Activated gamma-delta T cell treated with anti-CD3 and anti-CD28 coated beads, Interleukin-2, amount 50 U/mL, for 16 hours (primary cell): ENCODE results near the gene ACKR3.

Experiments
- DNase-seq: peaks from one replicate; pipeline ENCODE4 v3.0.0-alpha.2; 2020; ENCODE audit warnings: low read depth

The ACKR3 gene

GRCh38 chr2:236612737-236613136 lies 43.1 kb downstream of the ACKR3 start:
- no peak for DNase-seq

- no peak for DNase-seq
Observed at GRCh38 chr2:236613612-236614011, 44.0 kb downstream of the ACKR3 start.

GRCh38 chr2:236614551-236614950 lies 44.9 kb downstream of the ACKR3 start:
- DNase-seq: no peak

GRCh38 chr2:236616031-236616430 lies 46.4 kb downstream of the ACKR3 start:
- DNase-seq: no peak

- no peak for DNase-seq
Observed at GRCh38 chr2:236616624-236617023, 47.0 kb downstream of the ACKR3 start.

- no peak for DNase-seq
Observed at GRCh38 chr2:236617221-236617737, 47.7 kb downstream of the ACKR3 start.

- no peak for DNase-seq
Observed at GRCh38 chr2:236617796-236618195, 48.2 kb downstream of the ACKR3 start.

GRCh38 chr2:236618370-236618769 lies 48.7 kb downstream of the ACKR3 start:
- DNase-seq: no peak

GRCh38 chr2:236619910-236620612 lies 50.4 kb downstream of the ACKR3 start:
- DNase-seq: no peak

- DNase-seq: no peak
Observed at GRCh38 chr2:236621786-236622185, 52.2 kb downstream of the ACKR3 start.

GRCh38 chr2:236622201-236622600 lies 52.6 kb downstream of the ACKR3 start:
- no peak for DNase-seq

- no peak for DNase-seq
Observed at GRCh38 chr2:236622660-236623059, 53.0 kb downstream of the ACKR3 start.

GRCh38 chr2:236623816-236624215 lies 54.2 kb downstream of the ACKR3 start:
- DNase-seq: no peak

GRCh38 chr2:236625156-236625690 lies 55.6 kb downstream of the ACKR3 start:
- no peak for DNase-seq

GRCh38 chr2:236626391-236627150 lies 56.9 kb downstream of the ACKR3 start:
- DNase-seq: no peak

- no peak for DNase-seq
Observed at GRCh38 chr2:236627193-236627592, 57.6 kb downstream of the ACKR3 start.

GRCh38 chr2:236627841-236628240 lies 58.2 kb downstream of the ACKR3 start:
- no peak for DNase-seq

GRCh38 chr2:236628256-236628901 lies 58.8 kb downstream of the ACKR3 start:
- no peak for DNase-seq

- no peak for DNase-seq
Observed at GRCh38 chr2:236628981-236629605, 59.5 kb downstream of the ACKR3 start.

GRCh38 chr2:236629961-236630872 lies 60.6 kb downstream of the ACKR3 start:
- no peak for DNase-seq

- DNase-seq: no peak
Observed at GRCh38 chr2:236631281-236631855, 61.7 kb downstream of the ACKR3 start.
